ENCODE measurements around the gene SRP14. TPM values are rescaled to one million over a fixed set of nuclear protein-coding genes. Genes with fewer than 3 reads are reported as not detected.
A peak's percentile ranks its signal among the peaks of the same experiment; 100 is the strongest.
"Not testable (repeated sequence)": the region's sequence is repeated elsewhere in the genome, so short reads cannot be mapped to it uniquely, and the experiment has no call there.

Gene SRP14
- total RNA-seq, 2 donors from 2014 or later = 102 to 117 TPM

DNA sequence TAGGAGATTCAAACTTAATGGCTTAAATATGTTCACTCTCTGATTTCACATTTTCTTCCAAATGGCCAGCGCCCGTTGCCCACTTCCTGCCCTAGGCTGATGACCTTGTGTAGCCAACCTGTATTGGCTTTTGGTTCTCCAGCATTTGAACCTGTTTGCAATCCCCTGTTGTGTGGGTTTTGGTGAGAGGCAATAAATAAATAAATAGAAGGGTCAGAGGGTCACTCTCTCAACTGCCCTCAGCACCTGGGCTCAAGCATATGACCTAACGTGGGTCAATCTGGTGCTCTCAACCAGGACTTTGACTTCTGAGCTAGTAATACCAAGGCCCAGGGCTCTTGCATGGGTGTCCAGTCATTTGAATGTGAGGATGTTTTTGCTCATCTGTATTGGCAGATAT, 1.8 kb upstream of the SRP14 start:
- Mint-ChIP-seq H3K27me3 (ENCODE audit: low read depth) (no peaks in the 10 kb centered on the region), H3K4me1 (ENCODE audit: low read depth) (peaks cover 67% of the 10 kb centered on the region), H3K4me3 (peak overlapping the region; percentile 69 to 98), H3K36me3 (ENCODE audit: insufficient read depth in 2 of 2) (peaks cover 10 to 21% of the 10 kb centered on the region in 2 donors), H3K9me3 (no peaks in the 10 kb centered on the region), H3K27ac (peak overlapping the region; percentile 21)
- DNase-seq = no peak
- ATAC-seq (replicated peaks in 1 of 2) = no peak

- ATAC-seq (replicated peaks in 1 of 2) = no peak
- Mint-ChIP-seq H3K27ac (peak overlapping the region; percentile 21), H3K27me3 (ENCODE audit: low read depth) (no peaks in the 10 kb centered on the region), H3K4me1 (ENCODE audit: low read depth) (peaks cover 63% of the 10 kb centered on the region), H3K9me3 (no peaks in the 10 kb centered on the region), H3K4me3 (peak overlapping the region; percentile 69 to 98), H3K36me3 (ENCODE audit: insufficient read depth in 2 of 2) (peaks cover 10 to 21% of the 10 kb centered on the region in 2 donors)
- no peak for DNase-seq
Observed at GRCh38 chr15:40040293-40040635, 1.3 kb upstream of the SRP14 start.

GRCh38 chr15:40038275-40038637, 725 bp downstream of the SRP14 start:
- ATAC-seq (replicated peaks in 1 of 2) (no peak), DNase-seq (no peak)
- Mint-ChIP-seq H3K4me3 (peak overlapping the region; percentile 98), H3K36me3 (ENCODE audit: insufficient read depth in 2 of 2) (peaks cover 10 to 29% of the 10 kb centered on the region in 2 donors), H3K27me3 (ENCODE audit: low read depth) (no peaks in the 10 kb centered on the region), H3K9me3 (no peaks in the 10 kb centered on the region), H3K27ac (peak overlapping the region; percentile 99), H3K4me1 (ENCODE audit: low read depth) (peaks cover 56% of the 10 kb centered on the region)

DNA sequence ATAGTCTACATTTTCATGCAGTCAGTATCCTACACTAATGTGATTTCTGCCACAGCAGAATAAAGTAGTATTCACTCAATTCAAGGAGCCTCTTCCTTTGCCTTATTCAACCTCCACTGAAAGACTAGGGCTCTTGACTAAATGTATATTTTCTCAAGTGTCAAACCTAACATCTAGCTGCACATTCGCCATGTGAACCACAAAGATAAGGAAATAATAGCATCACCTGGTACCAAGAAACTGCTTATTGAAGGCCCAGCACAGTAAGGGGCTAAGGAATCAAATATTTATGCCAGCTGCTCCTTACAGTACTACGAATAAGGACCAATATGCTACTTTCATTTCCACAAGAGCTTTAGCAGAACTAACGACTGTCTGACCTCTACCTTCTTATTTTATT, 1.3 kb downstream of the SRP14 start:
- Mint-ChIP-seq H3K4me3 (peak overlapping the region; percentile 98), H3K27ac (peak overlapping the region; percentile 99), H3K36me3 (ENCODE audit: insufficient read depth in 2 of 2) (peaks cover 12 to 32% of the 10 kb centered on the region in 2 donors), H3K27me3 (ENCODE audit: low read depth) (no peaks in the 10 kb centered on the region), H3K9me3 (no peaks in the 10 kb centered on the region), H3K4me1 (ENCODE audit: low read depth) (peaks cover 56% of the 10 kb centered on the region)
- ATAC-seq (replicated peaks in 1 of 2) (no peak), DNase-seq (no peak)

- H3K4me3 Mint-ChIP-seq; H3K9me3 Mint-ChIP-seq; H3K27me3 Mint-ChIP-seq (ENCODE audit: low read depth); ATAC-seq (replicated peaks in 1 of 2); DNase-seq: not testable (repeated sequence)
- Mint-ChIP-seq H3K36me3 (ENCODE audit: insufficient read depth in 2 of 2) (peaks cover 14 to 34% of the 10 kb centered on the region in 2 donors), H3K4me1 (ENCODE audit: low read depth) (peaks cover 39% of the 10 kb centered on the region), H3K27ac (peak overlapping the region; percentile 82)
Observed at GRCh38 chr15:40035182-40035581, 3.8 kb downstream of the SRP14 start.

- Mint-ChIP-seq H3K9me3 (no peaks in the 10 kb centered on the region), H3K27ac (peak overlapping the region; percentile 82), H3K4me3 (peak overlapping the region in 1 of 2 donors; percentile 2), H3K4me1 (ENCODE audit: low read depth) (peaks cover 31% of the 10 kb centered on the region), H3K27me3 (ENCODE audit: low read depth) (no peaks in the 10 kb centered on the region), H3K36me3 (ENCODE audit: insufficient read depth in 2 of 2) (peaks cover 14 to 34% of the 10 kb centered on the region in 2 donors)
- DNase-seq = no peak
- ATAC-seq (replicated peaks in 1 of 2) = no peak
Observed at GRCh38 chr15:40034186-40034946, 4.6 kb downstream of the SRP14 start.

GRCh38 chr15:40032125-40032839, 6.7 kb downstream of the SRP14 start:
- H3K36me3 Mint-ChIP-seq (ENCODE audit: insufficient read depth in 2 of 2) = peaks cover 6 to 22% of the 10 kb centered on the region in 2 donors
- H3K27ac Mint-ChIP-seq = no peak overlapping the region
- no peaks in the 10 kb centered on the region for H3K9me3 Mint-ChIP-seq
- no peak overlapping the region for H3K4me3 Mint-ChIP-seq
- peaks cover 23% of the 10 kb centered on the region for H3K4me1 Mint-ChIP-seq (ENCODE audit: low read depth)
- no peaks in the 10 kb centered on the region for H3K27me3 Mint-ChIP-seq (ENCODE audit: low read depth)
- DNase-seq (no peak), ATAC-seq (replicated peaks in 1 of 2) (no peak)

GRCh38 chr15:40031300-40031699, 7.7 kb downstream of the SRP14 start:
- Mint-ChIP-seq H3K27ac (no peak overlapping the region), H3K4me3 (no peak overlapping the region), H3K9me3 (no peaks in the 10 kb centered on the region), H3K4me1 (ENCODE audit: low read depth) (peaks cover 14% of the 10 kb centered on the region), H3K27me3 (ENCODE audit: low read depth) (no peaks in the 10 kb centered on the region), H3K36me3 (ENCODE audit: insufficient read depth in 2 of 2) (peaks cover 5 to 15% of the 10 kb centered on the region in 2 donors)
- DNase-seq (no peak), ATAC-seq (replicated peaks in 1 of 2) (no peak)

DNA sequence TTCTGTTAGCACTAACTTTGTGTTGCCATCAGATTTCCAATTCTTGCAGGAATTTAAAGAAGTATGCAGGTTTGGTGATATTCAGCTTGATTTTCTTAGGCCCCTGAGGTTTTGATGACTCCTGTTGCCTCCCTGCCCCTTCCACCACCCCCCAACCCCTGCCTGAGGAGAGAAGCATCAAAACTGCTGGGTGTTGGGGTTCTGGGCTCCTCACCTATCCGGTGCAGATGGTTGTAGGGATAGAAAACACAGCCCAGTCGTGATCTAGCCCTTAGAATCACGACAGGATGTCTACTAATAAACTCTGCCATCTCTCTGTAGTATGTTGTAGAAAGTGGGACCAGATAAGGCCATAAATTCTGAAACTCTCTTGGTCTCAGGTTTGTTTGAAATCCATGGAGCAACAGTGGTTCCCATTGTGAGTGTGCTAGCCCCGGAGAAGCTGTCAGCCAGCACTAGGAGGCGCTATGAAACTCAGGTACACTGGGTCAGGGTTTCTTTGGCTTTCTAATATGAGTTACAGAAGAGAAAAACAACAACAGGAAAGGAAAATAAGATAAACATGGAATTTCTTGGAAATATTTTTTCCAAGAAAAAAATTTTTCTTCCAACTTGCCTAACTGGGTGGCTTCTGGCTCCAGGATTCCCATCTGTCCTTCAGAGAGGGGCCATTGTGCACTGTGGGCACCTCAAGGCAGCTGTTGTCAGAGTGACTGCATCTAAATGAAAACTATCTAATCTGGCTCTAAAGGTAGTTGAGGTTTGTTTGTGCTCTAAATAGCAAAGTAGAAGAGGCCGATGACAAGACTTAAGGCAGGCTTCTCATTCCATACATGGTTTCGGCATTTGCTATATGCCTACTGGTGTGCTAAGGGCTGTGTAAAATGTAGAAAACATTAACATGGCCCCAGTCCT, 8.7 kb downstream of the SRP14 start:
- Mint-ChIP-seq H3K27me3 (ENCODE audit: low read depth) (no peaks in the 10 kb centered on the region), H3K36me3 (ENCODE audit: insufficient read depth in 2 of 2) (peaks cover 4 to 13% of the 10 kb centered on the region in 2 donors), H3K9me3 (no peaks in the 10 kb centered on the region), H3K4me1 (ENCODE audit: low read depth) (peaks cover 8% of the 10 kb centered on the region), H3K4me3 (no peak overlapping the region), H3K27ac (peak overlapping the region; percentile 12)
- ATAC-seq (replicated peaks in 1 of 2) = no peak
- DNase-seq = no peak

GRCh38 chr15:40028853-40029252, 10.1 kb downstream of the SRP14 start:
- ATAC-seq (replicated peaks in 1 of 2) (no peak), DNase-seq (no peak)
- H3K36me3 Mint-ChIP-seq (ENCODE audit: insufficient read depth in 2 of 2) = peaks cover 4 to 5% of the 10 kb centered on the region in 2 donors
- no peak overlapping the region for H3K4me3 Mint-ChIP-seq
- no peaks in the 10 kb centered on the region for H3K4me1 Mint-ChIP-seq (ENCODE audit: low read depth)
- H3K9me3 Mint-ChIP-seq = no peaks in the 10 kb centered on the region
- no peak overlapping the region for H3K27ac Mint-ChIP-seq
- H3K27me3 Mint-ChIP-seq (ENCODE audit: low read depth) = no peaks in the 10 kb centered on the region

DNA sequence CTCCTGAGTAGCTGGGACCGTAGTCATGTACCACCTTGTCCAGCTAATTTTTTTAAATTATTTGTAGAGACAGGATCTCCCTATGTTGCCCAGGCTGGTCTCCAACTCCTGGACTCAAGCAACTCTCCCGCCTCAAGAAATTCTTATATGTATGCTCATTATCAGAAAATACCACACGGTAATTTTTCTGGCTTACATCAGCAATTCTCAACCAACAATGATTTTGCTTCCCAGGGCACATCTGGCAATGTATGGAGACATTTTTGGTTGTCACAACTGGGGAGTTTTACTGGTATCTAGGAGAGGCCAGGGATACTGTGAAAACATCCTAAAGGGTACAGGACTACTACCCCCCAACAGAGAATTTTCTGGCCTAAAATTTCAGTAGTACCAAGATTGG, 10.8 kb downstream of the SRP14 start:
- Mint-ChIP-seq H3K27ac (no peak overlapping the region), H3K36me3 (ENCODE audit: insufficient read depth in 2 of 2) (peaks cover 4 to 9% of the 10 kb centered on the region in 2 donors), H3K9me3 (no peaks in the 10 kb centered on the region), H3K4me1 (ENCODE audit: low read depth) (no peaks in the 10 kb centered on the region), H3K27me3 (ENCODE audit: low read depth) (no peaks in the 10 kb centered on the region), H3K4me3 (no peak overlapping the region)
- DNase-seq = no peak
- ATAC-seq (replicated peaks in 1 of 2) = no peak

DNA sequence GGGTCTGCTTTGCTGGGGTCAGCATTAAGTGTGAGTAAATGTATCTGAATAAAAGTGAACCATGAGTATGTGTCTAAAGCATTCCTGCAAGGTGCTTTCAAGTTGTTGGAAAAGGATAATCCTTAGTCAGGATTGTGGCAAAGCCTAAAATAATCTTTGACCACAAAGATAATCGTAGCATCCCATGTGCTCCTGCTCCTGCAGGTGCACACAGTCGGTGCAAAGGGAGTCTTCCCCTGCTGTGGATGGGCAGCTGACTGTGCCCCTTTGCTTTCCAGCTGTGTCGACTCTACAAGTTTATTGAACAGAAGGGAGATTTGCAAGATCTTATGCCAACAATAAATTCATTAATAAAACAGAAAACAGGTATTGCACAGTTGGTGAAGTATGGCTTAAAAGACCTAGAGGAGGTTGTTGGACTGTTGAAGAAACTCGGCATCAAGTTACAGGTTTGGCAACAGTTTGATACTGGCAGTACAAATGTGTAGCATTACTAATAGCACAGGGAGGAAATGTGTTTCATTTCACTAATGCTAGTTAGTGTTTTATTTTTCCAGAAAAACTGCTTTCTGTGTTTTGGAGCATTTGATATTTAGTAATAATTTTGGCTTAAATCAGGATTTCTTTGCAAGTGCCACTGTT, 22.6 kb downstream of the SRP14 start:
- H3K36me3 Mint-ChIP-seq (ENCODE audit: insufficient read depth in 2 of 2) = peaks cover 29 to 38% of the 10 kb centered on the region in 2 donors
- no peak for ATAC-seq (replicated peaks in 1 of 2)

More for the DNA sequence above, 22.6 kb downstream of the SRP14 start:
- Mint-ChIP-seq H3K4me3 (no peak overlapping the region), H3K4me1 (ENCODE audit: low read depth) (no peaks in the 10 kb centered on the region), H3K9me3 (peaks cover 4 to 8% of the 10 kb centered on the region in 2 donors), H3K27ac (no peak overlapping the region), H3K27me3 (ENCODE audit: low read depth) (no peaks in the 10 kb centered on the region)
- DNase-seq = no peak
